Adipocyte (in vitro differentiated cells): ENCODE results near the gene ARHGAP10.

Experiments
- DNase-seq: peaks from one replicate; pipeline ENCODE4 v3.0.0-alpha.2; 2015; ENCODE audit warnings: low read depth
- H3K27me3 ChIP-seq: replicated peaks from 2 replicates; pipeline ENCODE4 v1.7.0; 2013; ENCODE audit warnings: mild to moderate bottlenecking, low read length, moderate library complexity; ENCODE audit not compliant: control insufficient read depth, insufficient read depth
- H3K36me3 ChIP-seq: 2 replicates; pipeline ENCODE4 v1.7.0; 2013; ENCODE audit warnings: low read length, mild to moderate bottlenecking, moderate library complexity; ENCODE audit not compliant: control insufficient read depth, insufficient read depth, severe bottlenecking
- H3K4me1 ChIP-seq: 2 replicates; pipeline ENCODE4 v1.7.0; 2013; ENCODE audit warnings: mild to moderate bottlenecking, low read length, moderate library complexity; ENCODE audit not compliant: control insufficient read depth, insufficient read depth
- H3K4me3 ChIP-seq: 2 replicates; pipeline ENCODE4 v1.7.0; 2013; ENCODE audit warnings: mild to moderate bottlenecking, low read length, moderate library complexity
- H3K9ac ChIP-seq: 2 replicates; pipeline ENCODE4 v1.7.0; 2013; ENCODE audit warnings: mild to moderate bottlenecking, low read length, moderate library complexity
- H3K9me3 ChIP-seq: 2 replicates; pipeline ENCODE4 v1.7.0; 2013; ENCODE audit warnings: mild to moderate bottlenecking, low read length, moderate library complexity; ENCODE audit not compliant: control insufficient read depth

Gene ARHGAP10

DNA sequence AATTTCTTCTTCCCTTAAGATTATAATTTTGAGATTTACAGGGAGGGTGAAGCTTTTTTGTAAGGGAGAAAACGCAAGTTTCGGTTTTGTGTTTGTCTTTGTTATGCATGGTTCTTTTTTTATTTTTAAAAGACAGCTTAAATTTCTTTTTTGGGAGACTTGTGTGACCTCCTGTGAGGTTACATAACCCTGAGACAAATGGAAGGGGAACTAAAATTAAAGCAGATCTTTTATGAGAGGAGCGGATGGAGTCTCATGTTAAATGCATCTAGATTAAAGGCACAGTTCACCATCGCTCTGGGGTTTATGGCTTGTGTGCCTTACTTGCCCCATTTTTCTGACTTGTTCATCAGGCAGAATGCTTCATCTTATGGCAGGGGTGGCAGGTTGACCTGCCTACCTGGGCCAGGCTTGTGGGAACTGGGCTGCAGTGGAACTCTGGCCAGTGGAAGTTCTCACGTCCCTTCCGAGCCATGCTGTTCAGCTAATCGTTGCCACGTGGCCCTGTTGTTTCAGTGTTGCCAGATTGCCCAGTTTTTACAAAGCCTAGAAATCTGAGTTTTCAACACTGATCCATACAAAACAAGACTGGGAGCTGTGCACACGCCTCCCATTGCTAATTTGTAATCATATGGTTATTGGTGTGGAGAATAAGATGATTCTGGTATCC lies 291.8 kb downstream of the ARHGAP10 start:
- no peak for DNase-seq
- Histone ChIP-seq H3K9me3 (no peaks in the 10 kb centered on the region), H3K36me3 (peaks cover 2% of the 10 kb centered on the region), H3K9ac (peak overlapping the region; percentile 59), H3K4me3 (peak overlapping the region; percentile 69), H3K4me1 (peaks cover 31% of the 10 kb centered on the region), H3K27me3 (no peaks in the 10 kb centered on the region)

GRCh38 chr4:148025981-148026380 lies 294.1 kb downstream of the ARHGAP10 start:
- no peaks in the 10 kb centered on the region for H3K9me3 ChIP-seq
- H3K9ac ChIP-seq, result no peak overlapping the region
- H3K27me3 ChIP-seq, result no peaks in the 10 kb centered on the region
- H3K4me3 ChIP-seq, result no peak overlapping the region
- DNase-seq, result peak; percentile 84
- H3K36me3 ChIP-seq, result peaks cover 2% of the 10 kb centered on the region
- H3K4me1 ChIP-seq, result peaks cover 39% of the 10 kb centered on the region

- Histone ChIP-seq H3K4me3 (no peak overlapping the region), H3K27me3 (no peaks in the 10 kb centered on the region), H3K36me3 (peaks cover 2% of the 10 kb centered on the region), H3K4me1 (peaks cover 32% of the 10 kb centered on the region), H3K9ac (no peak overlapping the region), H3K9me3 (no peaks in the 10 kb centered on the region)
- DNase-seq, result no peak
These were observed 295.3 kb downstream of the ARHGAP10 start for GRCh38 chr4:148027201-148027600.

- no peaks in the 10 kb centered on the region for H3K36me3 ChIP-seq
- no peak for DNase-seq
These were observed 297.9 kb downstream of the ARHGAP10 start for GRCh38 chr4:148029781-148030180.

DNA sequence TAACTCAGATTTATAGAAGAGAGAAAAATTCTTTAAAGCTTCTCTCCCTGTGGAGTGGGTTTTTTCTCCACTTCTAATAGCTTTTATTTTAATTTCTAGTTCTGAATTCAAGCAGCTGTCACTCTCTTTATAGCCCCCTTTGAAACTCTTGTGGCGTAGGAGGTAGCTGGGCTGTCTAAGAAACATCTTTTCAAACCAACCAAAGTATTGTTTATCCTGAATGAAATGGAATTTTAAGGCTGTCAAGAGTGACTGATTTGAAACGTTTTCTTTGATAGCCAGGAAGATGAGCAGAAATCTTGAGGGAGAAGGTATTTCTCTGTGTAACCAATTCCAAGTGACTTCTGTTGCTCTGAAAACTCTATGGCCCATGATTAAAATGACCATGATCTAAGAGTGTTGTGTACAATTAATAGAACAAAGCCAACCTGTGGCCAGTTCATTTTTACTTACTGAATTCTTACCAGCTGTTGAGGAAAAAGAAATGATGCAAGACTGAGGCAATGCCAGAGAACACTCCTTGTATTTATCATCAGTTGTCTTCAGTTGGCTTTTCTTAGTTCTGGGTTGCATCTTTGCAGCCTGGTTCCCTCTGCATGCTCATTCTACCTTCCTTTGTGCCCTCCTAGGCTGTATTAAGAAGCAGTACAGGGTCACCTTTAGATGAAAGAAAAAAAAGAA lies 298.4 kb downstream of the ARHGAP10 start:
- Histone ChIP-seq H3K9ac (no peak overlapping the region), H3K27me3 (no peaks in the 10 kb centered on the region), H3K4me3 (no peak overlapping the region), H3K9me3 (no peaks in the 10 kb centered on the region), H3K36me3 (no peaks in the 10 kb centered on the region), H3K4me1 (peaks cover 17% of the 10 kb centered on the region)
- DNase-seq, result peak; percentile 84

More at GRCh38 chr4:148029781-148030180, 297.9 kb downstream of the ARHGAP10 start:
- Histone ChIP-seq H3K9me3 (no peaks in the 10 kb centered on the region), H3K4me3 (no peak overlapping the region), H3K9ac (no peak overlapping the region), H3K27me3 (no peaks in the 10 kb centered on the region), H3K4me1 (peaks cover 17% of the 10 kb centered on the region)

DNA sequence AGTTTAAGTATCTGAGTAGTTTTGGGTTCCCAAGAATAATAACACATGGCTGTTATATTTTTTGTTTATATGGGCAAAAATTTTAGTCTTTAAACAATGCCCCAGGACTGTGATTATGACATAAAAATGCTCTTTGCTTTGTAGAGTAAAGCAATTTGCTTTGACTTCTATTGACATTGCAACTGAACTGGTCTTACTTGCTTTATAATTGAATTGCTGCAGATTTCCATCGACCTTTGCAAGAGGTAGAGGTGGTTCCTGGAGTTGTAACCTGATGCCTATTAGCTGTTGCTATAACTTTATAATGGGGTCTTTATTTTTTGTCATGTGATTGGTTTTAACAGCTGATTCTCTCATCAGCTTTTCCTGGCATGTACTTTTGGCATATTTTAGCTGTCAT lies 302.9 kb downstream of the ARHGAP10 start:
- H3K9me3 ChIP-seq, result no peaks in the 10 kb centered on the region
- H3K4me1 ChIP-seq, result peaks cover 8% of the 10 kb centered on the region
- H3K4me3 ChIP-seq, result no peak overlapping the region
- DNase-seq, result no peak
- no peak overlapping the region for H3K9ac ChIP-seq
- no peaks in the 10 kb centered on the region for H3K36me3 ChIP-seq
- H3K27me3 ChIP-seq, result no peaks in the 10 kb centered on the region

DNA sequence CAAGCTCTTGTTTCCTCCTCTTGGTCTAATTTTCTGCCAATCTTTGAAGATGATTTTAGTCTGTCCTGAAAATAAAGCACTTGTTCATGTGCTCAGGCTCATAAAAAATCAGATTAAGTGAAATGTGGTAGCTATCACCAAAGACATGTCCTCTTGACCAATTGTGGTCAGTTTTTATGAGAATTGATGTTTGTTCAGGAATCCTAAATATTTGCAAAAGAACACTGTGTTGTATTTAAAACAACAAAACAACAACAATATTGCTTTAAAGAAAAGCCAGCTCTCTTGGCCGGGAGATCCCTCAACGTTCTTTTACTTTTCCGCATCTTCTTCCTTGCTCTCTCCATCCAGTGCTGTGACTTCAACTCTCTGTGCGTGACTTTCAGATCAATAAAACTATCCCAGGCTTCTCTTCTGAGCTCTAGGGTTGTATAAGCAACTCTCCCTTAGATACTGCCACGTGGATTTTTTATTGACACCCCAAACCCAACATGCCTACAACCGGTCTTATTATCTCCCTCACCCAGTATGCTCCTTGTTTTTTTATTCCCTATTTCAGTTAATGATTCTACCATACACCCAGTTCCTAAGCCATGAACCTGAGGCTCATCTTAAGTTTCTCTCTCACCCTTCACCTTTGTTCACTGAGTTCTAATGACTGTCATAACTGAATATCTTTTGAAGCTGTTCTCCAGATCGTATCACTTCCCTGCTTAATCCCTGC lies 309.9 kb downstream of the ARHGAP10 start:
- Histone ChIP-seq H3K27me3 (no peaks in the 10 kb centered on the region), H3K9ac (no peak overlapping the region), H3K9me3 (no peaks in the 10 kb centered on the region), H3K4me3 (no peak overlapping the region), H3K36me3 (no peaks in the 10 kb centered on the region), H3K4me1 (no peaks in the 10 kb centered on the region)
- DNase-seq, result no peak

- Histone ChIP-seq H3K36me3 (peaks cover 13% of the 10 kb centered on the region), H3K27me3 (no peaks in the 10 kb centered on the region), H3K9me3 (no peaks in the 10 kb centered on the region), H3K9ac (no peak overlapping the region), H3K4me1 (no peaks in the 10 kb centered on the region), H3K4me3 (no peak overlapping the region)
- DNase-seq, result peak; percentile 9
These were observed 312.4 kb downstream of the ARHGAP10 start for GRCh38 chr4:148044089-148044911.

- H3K27me3 ChIP-seq, result no peaks in the 10 kb centered on the region
- peak; percentile 20 for DNase-seq
- no peaks in the 10 kb centered on the region for H3K9me3 ChIP-seq
- H3K4me3 ChIP-seq, result no peak overlapping the region
- H3K36me3 ChIP-seq, result peaks cover 13% of the 10 kb centered on the region
- H3K4me1 ChIP-seq, result no peaks in the 10 kb centered on the region
- no peak overlapping the region for H3K9ac ChIP-seq
These were observed 313.0 kb downstream of the ARHGAP10 start for GRCh38 chr4:148044912-148045352.

- DNase-seq, result no peak
- Histone ChIP-seq H3K4me1 (no peaks in the 10 kb centered on the region), H3K27me3 (no peaks in the 10 kb centered on the region), H3K9ac (no peak overlapping the region), H3K4me3 (no peak overlapping the region), H3K9me3 (no peaks in the 10 kb centered on the region), H3K36me3 (peaks cover 13% of the 10 kb centered on the region)
These were observed 316.7 kb downstream of the ARHGAP10 start for GRCh38 chr4:148048598-148048997.

GRCh38 chr4:148051403-148051802 lies 319.5 kb downstream of the ARHGAP10 start:
- H3K9ac ChIP-seq, result no peak overlapping the region
- peaks cover 13% of the 10 kb centered on the region for H3K36me3 ChIP-seq
- no peak overlapping the region for H3K4me3 ChIP-seq
- no peak for DNase-seq
- H3K27me3 ChIP-seq, result no peaks in the 10 kb centered on the region
- no peaks in the 10 kb centered on the region for H3K4me1 ChIP-seq
- H3K9me3 ChIP-seq, result no peaks in the 10 kb centered on the region
